Endothelial cell of umbilical vein (primary cell): ENCODE results near the gene NCS1.

ENCODE experiments used
- EZH2 ChIP-seq: IDR thresholded peaks from 2 replicates; pipeline ENCODE4 v1.6.1; 2012; ENCODE audit warnings: borderline replicate concordance, low read depth, mild to moderate bottlenecking, moderate library complexity, low read length, inconsistent platforms; ENCODE audit not compliant: severe bottlenecking
- GATA2 ChIP-seq: IDR thresholded peaks from 2 replicates; pipeline ENCODE4 v1.7.0; 2011; ENCODE audit warnings: low read depth, mild to moderate bottlenecking, moderate library complexity, mixed read lengths, low read length; ENCODE audit not compliant: insufficient read length, insufficient read depth
- MYC ChIP-seq: IDR thresholded peaks from one replicate; pipeline ENCODE4 v1.6.1; 2011; ENCODE audit warnings: mild to moderate bottlenecking, low read depth, low read length
- POLR2A ChIP-seq: IDR thresholded peaks from 2 replicates; pipeline ENCODE4 v1.6.1; 2012; ENCODE audit warnings: low read depth, mild to moderate bottlenecking, control low read depth, low read length
- POLR2AphosphoS5 ChIP-seq: IDR thresholded peaks from 2 replicates; pipeline ENCODE4 v1.6.1; 2012; ENCODE audit warnings: low read depth, mild to moderate bottlenecking, control low read depth, low read length, moderate library complexity; ENCODE audit not compliant: insufficient read depth
- TF ChIP-seq, protein P1 (sequence below), 2 donors: IDR thresholded peaks; 1 replicate in 1 of 2; 2 replicates in 1 of 2; pipeline ENCODE4 v1.5.1; 2011; ENCODE audit warnings: low read length in 2 of 2, mild to moderate bottlenecking in 2 of 2, moderate library complexity in 2 of 2, control low read depth in 1 of 2, inconsistent platforms in 1 of 2, low read depth in 1 of 2; ENCODE audit not compliant: insufficient read depth in 1 of 2; ENCODE audit errors: extremely low read depth in 1 of 2

GRCh38 chr9:130211548-130212226, 39.5 kb downstream of the NCS1 start:
- no peak for TF ChIP-seq POLR2AphosphoS5
- TF ChIP-seq POLR2A = no peak
- TF ChIP-seq, protein P1, sequence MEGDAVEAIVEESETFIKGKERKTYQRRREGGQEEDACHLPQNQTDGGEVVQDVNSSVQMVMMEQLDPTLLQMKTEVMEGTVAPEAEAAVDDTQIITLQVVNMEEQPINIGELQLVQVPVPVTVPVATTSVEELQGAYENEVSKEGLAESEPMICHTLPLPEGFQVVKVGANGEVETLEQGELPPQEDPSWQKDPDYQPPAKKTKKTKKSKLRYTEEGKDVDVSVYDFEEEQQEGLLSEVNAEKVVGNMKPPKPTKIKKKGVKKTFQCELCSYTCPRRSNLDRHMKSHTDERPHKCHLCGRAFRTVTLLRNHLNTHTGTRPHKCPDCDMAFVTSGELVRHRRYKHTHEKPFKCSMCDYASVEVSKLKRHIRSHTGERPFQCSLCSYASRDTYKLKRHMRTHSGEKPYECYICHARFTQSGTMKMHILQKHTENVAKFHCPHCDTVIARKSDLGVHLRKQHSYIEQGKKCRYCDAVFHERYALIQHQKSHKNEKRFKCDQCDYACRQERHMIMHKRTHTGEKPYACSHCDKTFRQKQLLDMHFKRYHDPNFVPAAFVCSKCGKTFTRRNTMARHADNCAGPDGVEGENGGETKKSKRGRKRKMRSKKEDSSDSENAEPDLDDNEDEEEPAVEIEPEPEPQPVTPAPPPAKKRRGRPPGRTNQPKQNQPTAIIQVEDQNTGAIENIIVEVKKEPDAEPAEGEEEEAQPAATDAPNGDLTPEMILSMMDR (IDR thresholded peaks at IDR 0.05; ENCODE audit: extremely low read depth in 1 of 2, insufficient read depth in 1 of 2, low read depth in 1 of 2, low read length in 2 of 2) = no peak
- TF ChIP-seq GATA2 = no peak
- no peak for TF ChIP-seq EZH2
- no peak for TF ChIP-seq MYC
